Kidney epithelial cell (primary cell): Measurements from ENCODE around the gene LIPA. TPM values are rescaled to one million over a fixed set of nuclear protein-coding genes. Genes with fewer than 3 reads are reported as not detected.

Experiments
- DNase-seq: peaks from one replicate; pipeline ENCODE4 v3.0.0-alpha.2; 2010; ENCODE audit warnings: low read depth
- H3K27me3 ChIP-seq: 2 replicates; pipeline ENCODE4 v1.6.0; 2011; ENCODE audit warnings: low read length; ENCODE audit not compliant: control insufficient read depth, insufficient read depth
- H3K36me3 ChIP-seq: 2 replicates; pipeline ENCODE4 v1.5.1; 2011; ENCODE audit warnings: low read length; ENCODE audit not compliant: control insufficient read depth, insufficient read depth
- H3K4me3 ChIP-seq: 2 replicates; pipeline ENCODE4 v1.5.1; 2011; ENCODE audit warnings: low read depth, mild to moderate bottlenecking, control low read depth, low read length
- total RNA-seq: library from RNA; depleted of rRNA; stranded (reverse); fragments of >200 nt; gene quantifications from 2 replicates; pipeline ENCODE4 v1.2.3, GENCODE V29; 2015
- TF ChIP-seq, protein P1 (sequence below): IDR thresholded peaks from 2 replicates; pipeline ENCODE4 v1.5.1; 2011; ENCODE audit warnings: mild to moderate bottlenecking, moderate library complexity, low read length, control low read depth, inconsistent platforms; ENCODE audit not compliant: insufficient read depth, poor library complexity, severe bottlenecking

LIPA gene
- total RNA-seq, 1 donor from 2014 or later: 67.6 TPM

DNA sequence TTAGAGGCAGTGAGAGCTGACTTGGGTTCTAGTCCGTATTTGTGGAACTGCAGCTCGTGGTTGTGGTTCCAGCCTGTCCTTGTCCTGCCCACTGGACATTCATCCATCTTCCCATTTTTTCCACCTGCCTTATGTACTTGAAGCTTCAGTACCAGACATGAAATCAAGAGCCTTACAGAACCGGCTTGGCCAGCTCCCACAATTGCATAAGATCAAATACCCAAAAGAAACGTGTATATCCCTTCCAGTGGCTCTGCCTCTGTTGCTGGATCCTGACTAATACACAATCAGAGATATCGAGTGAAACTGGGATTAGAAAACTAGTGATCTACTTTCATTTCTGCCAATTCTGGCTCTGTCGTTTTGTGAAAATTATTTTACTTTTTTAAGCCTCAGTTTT is 23.8 kb upstream of the LIPA start:
- no peak for DNase-seq
- no peaks in the 10 kb centered on the region for H3K36me3 ChIP-seq
- TF ChIP-seq, protein P1, sequence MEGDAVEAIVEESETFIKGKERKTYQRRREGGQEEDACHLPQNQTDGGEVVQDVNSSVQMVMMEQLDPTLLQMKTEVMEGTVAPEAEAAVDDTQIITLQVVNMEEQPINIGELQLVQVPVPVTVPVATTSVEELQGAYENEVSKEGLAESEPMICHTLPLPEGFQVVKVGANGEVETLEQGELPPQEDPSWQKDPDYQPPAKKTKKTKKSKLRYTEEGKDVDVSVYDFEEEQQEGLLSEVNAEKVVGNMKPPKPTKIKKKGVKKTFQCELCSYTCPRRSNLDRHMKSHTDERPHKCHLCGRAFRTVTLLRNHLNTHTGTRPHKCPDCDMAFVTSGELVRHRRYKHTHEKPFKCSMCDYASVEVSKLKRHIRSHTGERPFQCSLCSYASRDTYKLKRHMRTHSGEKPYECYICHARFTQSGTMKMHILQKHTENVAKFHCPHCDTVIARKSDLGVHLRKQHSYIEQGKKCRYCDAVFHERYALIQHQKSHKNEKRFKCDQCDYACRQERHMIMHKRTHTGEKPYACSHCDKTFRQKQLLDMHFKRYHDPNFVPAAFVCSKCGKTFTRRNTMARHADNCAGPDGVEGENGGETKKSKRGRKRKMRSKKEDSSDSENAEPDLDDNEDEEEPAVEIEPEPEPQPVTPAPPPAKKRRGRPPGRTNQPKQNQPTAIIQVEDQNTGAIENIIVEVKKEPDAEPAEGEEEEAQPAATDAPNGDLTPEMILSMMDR: no peak
- H3K4me3 ChIP-seq: no peak overlapping the region
- H3K27me3 ChIP-seq: no peaks in the 10 kb centered on the region

DNA sequence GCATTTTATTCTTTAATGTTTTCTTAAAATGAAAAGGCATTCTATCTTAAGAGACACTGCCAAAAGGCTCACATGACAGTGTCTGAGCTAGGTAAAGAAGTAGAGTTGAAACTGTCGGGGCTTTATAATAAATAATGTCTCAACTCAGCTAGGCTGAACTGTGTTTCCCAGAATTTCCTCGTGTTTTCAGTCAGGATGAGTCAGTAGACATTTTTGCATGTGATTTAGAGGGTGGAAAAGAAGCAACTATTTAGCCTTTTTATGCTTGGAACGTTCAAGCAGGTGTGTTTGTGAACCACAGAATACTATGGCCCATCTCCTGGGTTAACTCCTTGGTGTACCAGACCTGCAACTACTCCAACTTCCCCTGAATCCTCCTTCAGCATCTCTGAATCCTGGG is 23.4 kb upstream of the LIPA start:
- TF ChIP-seq, protein P1: no peak
- DNase-seq: no peak
- H3K36me3 ChIP-seq: no peaks in the 10 kb centered on the region
- no peaks in the 10 kb centered on the region for H3K27me3 ChIP-seq
- H3K4me3 ChIP-seq: no peak overlapping the region

- no peak for DNase-seq
- Histone ChIP-seq H3K36me3 (no peaks in the 10 kb centered on the region), H3K4me3 (no peak overlapping the region), H3K27me3 (no peaks in the 10 kb centered on the region)
- TF ChIP-seq, protein P1: no peak
Measured at GRCh38 chr10:89273680-89274079, 22.1 kb upstream of the LIPA start.

DNA sequence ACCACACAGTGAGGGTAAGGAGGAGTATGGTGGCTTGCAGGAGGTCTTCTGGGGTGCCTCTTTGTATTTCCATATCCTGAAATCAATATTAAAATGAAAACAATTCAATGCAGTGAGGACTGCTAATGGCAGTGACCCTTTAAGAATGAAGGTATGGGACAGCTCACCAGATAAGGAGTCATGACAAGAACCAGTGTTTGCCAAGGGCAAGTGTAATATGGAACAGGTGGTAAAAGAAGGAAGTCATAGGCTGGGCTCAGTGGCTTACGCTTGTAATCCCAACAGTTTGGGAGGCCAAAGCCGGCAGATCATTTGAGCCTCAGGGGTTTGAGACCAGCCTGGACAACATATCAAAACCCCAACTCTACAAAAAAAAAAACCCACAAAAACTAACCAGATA is 20.0 kb upstream of the LIPA start:
- H3K36me3 ChIP-seq: no peaks in the 10 kb centered on the region
- DNase-seq: no peak
- TF ChIP-seq, protein P1: no peak

DNA sequence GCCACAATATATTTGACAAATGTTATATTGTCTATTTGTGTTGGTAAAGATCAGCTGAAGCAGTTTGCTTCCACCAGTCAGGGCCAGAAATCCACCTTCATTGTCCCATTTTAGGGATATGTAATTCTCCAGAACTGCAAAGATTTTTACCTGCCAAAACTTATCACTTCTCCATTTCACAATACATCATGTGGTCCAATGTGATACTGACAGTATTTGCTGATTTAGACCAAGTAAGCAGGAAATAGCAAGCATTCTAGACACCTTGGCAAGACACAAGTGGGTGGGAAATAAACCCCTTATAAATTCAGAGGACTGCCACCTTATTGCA is 18.5 kb upstream of the LIPA start:
- no peaks in the 10 kb centered on the region for H3K27me3 ChIP-seq
- no peaks in the 10 kb centered on the region for H3K36me3 ChIP-seq
- no peak for DNase-seq
- TF ChIP-seq, protein P1: no peak
- H3K4me3 ChIP-seq: no peak overlapping the region

More for the DNA sequence above, 20.0 kb upstream of the LIPA start:
- H3K27me3 ChIP-seq: no peaks in the 10 kb centered on the region
- H3K4me3 ChIP-seq: no peak overlapping the region

DNA sequence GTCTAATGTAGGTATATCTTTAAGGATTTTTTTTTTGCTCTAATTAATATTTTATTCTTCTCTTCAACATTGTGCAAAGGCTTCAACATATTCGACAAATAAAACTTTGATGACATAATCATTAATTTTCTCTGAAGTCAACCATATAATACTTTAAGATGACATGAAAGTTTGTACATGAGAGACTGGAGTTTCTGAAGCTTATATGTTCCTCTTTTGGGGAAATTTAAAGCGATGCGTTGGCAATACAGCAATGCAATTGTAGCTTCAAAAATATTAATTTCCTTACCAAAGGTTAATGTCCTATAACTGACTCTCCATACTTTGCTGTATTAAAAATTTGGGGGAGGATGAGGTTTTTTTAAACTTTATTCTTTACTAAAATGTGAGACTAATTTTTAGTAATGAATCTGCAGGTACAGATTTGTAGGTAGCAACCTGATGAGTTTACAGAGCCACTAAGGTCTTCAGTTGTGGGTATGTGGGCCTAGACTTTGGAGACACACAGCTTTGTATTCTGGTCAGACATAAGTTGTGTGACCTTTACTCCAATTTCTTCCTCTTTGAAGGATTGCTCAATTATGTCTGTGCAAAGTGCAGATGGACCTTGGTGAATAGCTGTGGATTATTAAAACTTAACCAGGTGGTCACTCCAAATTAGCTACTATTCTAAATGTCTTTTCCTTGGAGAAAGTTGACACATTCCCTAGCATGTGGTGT is 18.0 kb upstream of the LIPA start:
- Histone ChIP-seq H3K27me3 (no peaks in the 10 kb centered on the region), H3K36me3 (no peaks in the 10 kb centered on the region), H3K4me3 (no peak overlapping the region)
- DNase-seq: no peak
- TF ChIP-seq, protein P1: no peak
